Astrocyte of the spinal cord (primary cell): ENCODE data around the gene FGF10.

ENCODE experiments used
- DNase-seq: peaks from one replicate; pipeline ENCODE4 v3.0.0; 2011; ENCODE audit warnings: low read depth, low spot score
- H3K4me3 ChIP-seq: 2 replicates; pipeline ENCODE4 v1.5.1; 2011; ENCODE audit warnings: low read depth, mild to moderate bottlenecking, low read length, moderate library complexity
- in situ Hi-C: cut with HindIII; loops from 2 replicates; pipeline ENCODE4 v1.10.0; 2017; ENCODE audit warnings: low sequenced_read_pairs
- TF ChIP-seq, protein P1 (sequence below): IDR thresholded peaks from 2 replicates; pipeline ENCODE4 v1.5.1; 2012; ENCODE audit warnings: low read depth, mild to moderate bottlenecking, low read length, inconsistent platforms

Gene FGF10

GRCh38 chr5:44318883-44319282 lies 70.3 kb downstream of the FGF10 start:
- no peak for DNase-seq
- TF ChIP-seq, protein P1, sequence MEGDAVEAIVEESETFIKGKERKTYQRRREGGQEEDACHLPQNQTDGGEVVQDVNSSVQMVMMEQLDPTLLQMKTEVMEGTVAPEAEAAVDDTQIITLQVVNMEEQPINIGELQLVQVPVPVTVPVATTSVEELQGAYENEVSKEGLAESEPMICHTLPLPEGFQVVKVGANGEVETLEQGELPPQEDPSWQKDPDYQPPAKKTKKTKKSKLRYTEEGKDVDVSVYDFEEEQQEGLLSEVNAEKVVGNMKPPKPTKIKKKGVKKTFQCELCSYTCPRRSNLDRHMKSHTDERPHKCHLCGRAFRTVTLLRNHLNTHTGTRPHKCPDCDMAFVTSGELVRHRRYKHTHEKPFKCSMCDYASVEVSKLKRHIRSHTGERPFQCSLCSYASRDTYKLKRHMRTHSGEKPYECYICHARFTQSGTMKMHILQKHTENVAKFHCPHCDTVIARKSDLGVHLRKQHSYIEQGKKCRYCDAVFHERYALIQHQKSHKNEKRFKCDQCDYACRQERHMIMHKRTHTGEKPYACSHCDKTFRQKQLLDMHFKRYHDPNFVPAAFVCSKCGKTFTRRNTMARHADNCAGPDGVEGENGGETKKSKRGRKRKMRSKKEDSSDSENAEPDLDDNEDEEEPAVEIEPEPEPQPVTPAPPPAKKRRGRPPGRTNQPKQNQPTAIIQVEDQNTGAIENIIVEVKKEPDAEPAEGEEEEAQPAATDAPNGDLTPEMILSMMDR, result no peak
- no peak overlapping the region for H3K4me3 ChIP-seq
- in situ Hi-C loops, result no loop called here

GRCh38 chr5:44312374-44312773 lies 76.8 kb downstream of the FGF10 start:
- DNase-seq, result no peak
- H3K4me3 ChIP-seq, result no peak overlapping the region
- TF ChIP-seq, protein P1, result no peak
- in situ Hi-C loops, result no loop called here

DNA sequence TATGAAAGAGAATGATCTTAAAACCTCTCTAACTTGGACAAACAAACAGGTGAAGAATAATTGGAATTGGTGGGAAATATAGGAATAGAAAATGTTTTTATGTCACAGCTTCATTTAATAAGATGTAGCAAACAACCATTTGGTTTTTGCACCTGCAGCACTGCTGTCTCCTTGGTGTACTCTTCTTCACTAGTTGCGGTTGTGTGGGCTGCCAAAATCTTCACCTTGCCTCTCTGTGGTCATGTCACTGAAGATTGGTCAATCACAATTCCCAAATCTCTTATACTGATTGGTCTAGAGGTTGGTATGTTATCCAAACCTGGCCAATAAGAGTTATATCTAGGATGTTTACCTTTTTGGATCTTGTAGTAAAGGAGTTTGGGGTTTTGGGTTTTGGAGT lies 88.7 kb downstream of the FGF10 start:
- in situ Hi-C loops, result no loop called here

DNA sequence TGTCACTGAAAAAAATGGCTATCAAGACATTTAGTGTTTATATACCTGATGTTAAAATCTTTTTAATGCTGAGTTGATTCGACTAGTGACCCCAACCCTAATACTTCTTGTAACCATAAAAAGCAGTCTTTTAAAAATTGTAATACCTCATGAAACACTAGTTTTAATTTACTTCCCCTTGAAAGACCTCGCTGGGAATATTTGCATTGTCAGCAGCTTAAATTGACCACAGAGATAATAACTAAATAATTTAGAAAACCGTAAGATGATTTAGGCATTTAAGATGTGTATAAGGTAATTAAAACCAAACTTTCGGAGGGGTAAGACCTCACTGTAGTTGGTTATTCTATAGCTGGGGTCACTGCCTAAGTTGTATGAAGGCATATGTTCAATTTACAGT lies 89.8 kb downstream of the FGF10 start:
- no peak overlapping the region for H3K4me3 ChIP-seq
- in situ Hi-C loops, result no loop called here
- TF ChIP-seq, protein P1, result no peak
- no peak for DNase-seq

More for the DNA sequence above, 88.7 kb downstream of the FGF10 start:
- H3K4me3 ChIP-seq, result no peak overlapping the region
- no peak for DNase-seq
- TF ChIP-seq, protein P1, result no peak

DNA sequence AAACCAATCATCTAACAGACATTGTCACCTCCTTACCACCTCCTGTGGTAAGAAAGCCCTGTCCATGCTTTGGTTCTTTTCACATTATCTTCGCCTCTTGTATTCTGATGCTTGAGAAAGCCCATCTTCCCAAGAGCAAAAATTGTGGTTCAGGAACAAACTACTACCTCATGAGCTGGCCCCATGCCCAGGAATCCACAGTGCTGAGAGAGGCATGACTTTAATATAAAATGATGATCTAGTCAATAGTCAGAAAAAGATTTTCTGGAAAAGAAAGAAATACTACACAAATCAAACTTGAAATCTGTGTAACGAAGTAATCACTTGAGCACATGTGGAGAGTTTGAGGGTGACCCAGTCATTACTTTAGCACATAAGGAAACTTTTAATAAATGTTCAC lies 94.7 kb downstream of the FGF10 start:
- no peak for DNase-seq
- TF ChIP-seq, protein P1, result no peak
- in situ Hi-C loops, result no loop called here

DNA sequence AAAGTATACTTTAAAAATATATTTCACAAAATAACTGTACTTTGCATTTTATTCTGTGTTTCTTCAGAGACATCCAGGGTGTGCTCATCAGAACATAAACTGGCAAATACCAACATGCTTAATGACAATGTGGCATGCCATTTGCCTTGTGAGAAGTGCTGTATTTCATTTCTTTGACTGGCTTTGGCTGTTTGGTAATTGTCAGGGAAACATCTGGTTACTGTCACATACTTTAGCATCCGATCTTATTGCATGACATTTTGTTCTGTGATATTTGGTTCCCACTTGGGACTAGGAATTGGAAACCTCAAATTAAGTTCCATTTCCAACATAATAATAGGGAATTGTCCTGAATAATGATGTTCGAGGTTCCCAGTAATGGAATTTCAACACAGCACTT lies 96.5 kb downstream of the FGF10 start:
- TF ChIP-seq, protein P1, result no peak
- no peak for DNase-seq
- in situ Hi-C loops, result no loop called here

More for the DNA sequence above, 94.7 kb downstream of the FGF10 start:
- no peak overlapping the region for H3K4me3 ChIP-seq

DNA sequence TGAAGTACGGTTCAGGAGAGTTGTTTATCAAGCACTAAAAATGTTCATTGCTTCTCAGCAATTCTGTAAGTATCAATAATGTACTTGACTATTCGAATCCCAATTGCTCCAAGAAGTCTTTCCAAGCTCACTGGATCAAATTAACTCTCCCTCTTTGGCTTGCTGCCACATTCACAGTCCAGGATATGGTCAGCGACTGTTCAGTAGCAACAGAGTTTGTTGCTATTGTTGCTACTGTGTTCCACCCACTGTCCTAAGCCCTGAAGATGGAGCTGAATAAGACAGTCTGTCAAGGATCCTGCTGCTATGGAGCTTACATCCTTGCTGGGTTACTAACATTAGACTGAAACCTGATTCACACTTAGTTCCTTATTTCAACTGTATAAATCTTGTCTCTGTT lies 110.8 kb downstream of the FGF10 start:
- H3K4me3 ChIP-seq, result no peak overlapping the region
- TF ChIP-seq, protein P1, result no peak
- DNase-seq, result no peak
- in situ Hi-C loops, result no loop called here

More for the DNA sequence above, 96.5 kb downstream of the FGF10 start:
- H3K4me3 ChIP-seq, result no peak overlapping the region
